ENCODE data around the gene SRGN. TPM values are rescaled to one million over a fixed set of nuclear protein-coding genes. Genes with fewer than 3 reads are reported as not detected.

The SRGN gene
- total RNA-seq, 1 donor from 2014 or later: 7.9 TPM

DNA sequence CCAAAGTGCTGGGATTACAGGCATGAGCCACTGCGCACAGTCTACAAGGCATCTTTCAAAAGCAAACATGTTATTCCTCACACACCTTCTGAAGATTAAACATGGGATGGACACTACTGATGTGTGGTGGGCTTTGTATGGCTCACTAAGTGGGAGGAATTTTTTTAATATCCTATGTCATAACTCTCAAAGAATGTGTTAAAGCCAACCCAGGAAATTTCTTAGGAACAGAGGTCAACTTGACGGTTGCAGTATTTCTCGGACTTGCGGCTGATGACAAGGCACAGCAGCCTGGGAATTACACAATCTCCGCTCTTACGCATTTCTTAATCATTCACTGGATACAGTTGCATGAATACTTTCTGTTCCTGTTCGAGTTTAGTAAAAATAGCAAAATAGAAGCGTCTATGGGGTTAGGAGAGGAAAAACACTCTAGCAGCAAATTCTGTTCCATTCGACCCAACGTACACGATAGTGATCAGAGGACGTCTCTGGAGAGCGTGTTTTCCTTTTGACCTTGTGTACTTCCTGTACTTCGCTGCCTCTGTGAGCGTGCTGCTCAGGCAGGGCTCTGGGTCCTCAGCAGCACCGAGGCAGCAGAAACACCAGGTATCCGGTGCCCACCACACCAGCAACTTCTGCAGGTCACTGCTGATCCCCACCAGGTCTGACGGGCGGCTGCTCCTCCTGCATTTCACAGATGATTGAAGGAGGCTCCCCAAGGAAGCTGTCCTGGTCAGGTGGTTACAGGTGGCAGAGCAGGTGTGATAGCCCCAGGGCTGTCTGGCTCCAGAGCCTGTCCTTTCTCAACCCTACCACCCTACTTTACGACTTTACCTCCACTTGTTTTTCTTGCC lies 26.4 kb upstream of the SRGN start:
- ATAC-seq: peak; percentile 68

DNA sequence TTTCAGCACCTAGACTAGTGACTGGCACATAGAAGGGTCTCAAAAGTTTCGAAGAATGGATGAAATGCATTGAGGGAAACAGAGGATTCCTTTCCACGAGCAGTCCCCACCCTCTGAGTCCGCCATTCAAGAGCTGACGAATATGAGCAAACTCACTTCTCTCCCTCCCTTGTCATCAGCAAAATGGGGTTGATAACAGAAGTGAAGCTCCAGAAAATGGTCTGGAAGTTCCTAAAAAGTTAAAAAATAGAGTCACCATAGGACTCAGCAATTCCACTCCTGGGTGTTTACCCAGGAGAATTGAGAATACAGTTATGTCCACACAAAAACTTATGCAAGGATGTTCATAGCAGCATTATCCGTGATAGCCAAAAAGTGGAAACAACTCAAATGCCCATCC lies 25.0 kb upstream of the SRGN start:
- ATAC-seq: no peak

DNA sequence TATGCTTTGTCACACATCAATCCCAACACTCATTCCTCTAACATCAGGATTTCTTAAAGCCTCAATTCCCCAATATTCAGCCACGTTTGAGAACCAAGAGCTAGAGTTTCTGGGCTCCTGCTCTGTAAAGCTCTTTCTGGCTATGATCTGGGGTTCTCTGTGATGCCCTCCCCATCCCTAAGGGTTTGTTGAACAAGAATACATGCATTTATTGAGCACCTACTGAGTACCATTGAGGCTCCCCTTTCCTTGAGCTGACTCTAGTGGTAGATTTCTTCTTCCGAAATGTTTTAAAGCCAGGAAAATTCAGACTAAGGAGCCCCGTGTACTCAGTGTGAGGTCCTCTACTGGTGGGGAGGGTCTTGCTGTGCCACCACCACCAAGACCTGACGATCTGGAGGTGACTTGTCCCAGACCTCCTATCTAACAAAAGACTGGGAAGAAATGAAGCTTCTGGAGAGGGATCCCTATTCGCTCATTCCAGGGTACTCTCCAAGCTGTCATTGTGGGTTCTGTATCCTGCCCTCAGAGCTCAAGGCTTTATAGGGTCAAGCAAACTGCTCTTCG lies 23.1 kb upstream of the SRGN start:
- no peak for ATAC-seq

DNA sequence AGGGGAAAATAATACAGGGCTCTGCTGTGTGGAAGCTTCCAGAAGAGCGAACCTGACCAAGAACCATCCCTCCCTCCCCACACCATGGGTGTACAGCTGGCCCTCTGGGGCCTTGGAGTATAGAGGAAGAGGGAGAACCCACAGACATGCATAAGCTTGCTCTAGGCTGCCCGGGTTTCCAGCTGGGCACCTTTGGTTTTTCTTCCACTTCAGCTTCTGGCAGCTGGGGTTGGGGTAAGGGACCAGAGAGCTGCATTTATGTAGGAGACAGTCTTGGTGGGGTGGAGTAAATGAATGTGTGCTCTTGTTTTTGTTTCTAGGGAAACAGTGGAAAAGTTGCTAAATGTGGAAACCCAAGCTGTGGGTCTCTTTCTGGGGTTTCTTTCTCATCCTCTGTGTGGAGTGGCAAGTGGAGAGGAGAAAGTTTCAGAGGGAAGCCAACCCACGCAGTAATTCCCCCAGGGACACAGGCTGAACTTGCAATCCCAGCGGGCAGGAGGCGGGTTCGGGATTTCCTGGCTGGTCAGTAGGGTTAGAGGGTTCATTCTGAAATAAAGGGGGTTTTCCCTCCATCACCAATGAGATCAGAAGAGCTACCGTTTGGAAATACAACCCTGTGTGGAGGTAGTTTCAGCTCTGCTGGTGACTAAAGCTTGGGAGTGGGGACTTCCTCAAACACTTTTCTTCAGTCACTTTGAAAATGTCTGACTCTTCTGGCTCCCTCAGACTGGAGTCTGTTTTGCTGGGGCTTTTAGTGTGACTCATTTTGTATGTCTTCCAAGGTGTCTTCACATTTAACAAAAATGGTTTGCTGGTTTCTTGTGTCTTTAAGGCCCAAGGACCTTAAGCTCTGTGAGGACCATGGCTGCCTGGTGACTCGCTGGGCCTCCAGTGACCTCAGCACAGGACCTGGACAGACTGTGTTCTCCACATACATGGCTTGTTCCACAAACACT lies 22.2 kb upstream of the SRGN start:
- ATAC-seq: no peak

DNA sequence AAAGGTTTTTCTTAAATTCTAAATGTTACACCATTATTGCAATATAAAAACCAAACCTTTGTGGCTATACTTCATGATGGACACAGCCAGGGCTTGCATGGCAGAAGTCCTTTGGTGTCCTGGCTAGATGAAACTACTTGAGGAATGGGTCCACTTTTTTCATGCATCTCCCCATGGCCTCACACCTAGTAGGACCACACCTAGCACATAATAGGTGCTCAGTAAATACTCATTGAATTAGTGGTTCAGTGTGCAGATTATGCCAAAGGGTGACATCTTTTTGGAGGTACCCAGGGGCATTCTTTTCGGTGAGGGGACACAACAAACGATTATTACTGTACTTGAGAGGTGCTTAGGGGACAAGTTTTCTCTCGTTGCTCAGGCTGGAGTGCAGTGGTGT lies 20.7 kb upstream of the SRGN start:
- ATAC-seq: no peak

DNA sequence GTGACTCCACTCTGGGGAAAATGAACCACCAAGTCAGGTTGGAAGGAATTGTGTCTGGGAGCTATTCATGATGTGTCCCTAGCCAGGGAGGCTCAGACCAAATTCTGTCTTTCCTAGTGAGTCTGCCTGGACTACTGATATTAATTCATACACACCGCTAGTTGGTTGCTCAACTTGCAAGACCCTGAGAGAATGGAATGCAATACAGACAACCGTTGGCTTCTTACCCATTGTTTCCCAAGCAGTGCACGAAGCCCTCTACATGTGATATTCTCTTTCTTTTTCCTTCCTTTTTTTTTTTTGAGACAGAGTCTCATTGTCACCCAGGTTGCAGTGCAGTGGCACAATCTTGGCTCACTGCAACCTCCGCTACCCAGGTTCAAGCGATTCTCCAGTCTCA lies 19.4 kb upstream of the SRGN start:
- no peak for ATAC-seq

DNA sequence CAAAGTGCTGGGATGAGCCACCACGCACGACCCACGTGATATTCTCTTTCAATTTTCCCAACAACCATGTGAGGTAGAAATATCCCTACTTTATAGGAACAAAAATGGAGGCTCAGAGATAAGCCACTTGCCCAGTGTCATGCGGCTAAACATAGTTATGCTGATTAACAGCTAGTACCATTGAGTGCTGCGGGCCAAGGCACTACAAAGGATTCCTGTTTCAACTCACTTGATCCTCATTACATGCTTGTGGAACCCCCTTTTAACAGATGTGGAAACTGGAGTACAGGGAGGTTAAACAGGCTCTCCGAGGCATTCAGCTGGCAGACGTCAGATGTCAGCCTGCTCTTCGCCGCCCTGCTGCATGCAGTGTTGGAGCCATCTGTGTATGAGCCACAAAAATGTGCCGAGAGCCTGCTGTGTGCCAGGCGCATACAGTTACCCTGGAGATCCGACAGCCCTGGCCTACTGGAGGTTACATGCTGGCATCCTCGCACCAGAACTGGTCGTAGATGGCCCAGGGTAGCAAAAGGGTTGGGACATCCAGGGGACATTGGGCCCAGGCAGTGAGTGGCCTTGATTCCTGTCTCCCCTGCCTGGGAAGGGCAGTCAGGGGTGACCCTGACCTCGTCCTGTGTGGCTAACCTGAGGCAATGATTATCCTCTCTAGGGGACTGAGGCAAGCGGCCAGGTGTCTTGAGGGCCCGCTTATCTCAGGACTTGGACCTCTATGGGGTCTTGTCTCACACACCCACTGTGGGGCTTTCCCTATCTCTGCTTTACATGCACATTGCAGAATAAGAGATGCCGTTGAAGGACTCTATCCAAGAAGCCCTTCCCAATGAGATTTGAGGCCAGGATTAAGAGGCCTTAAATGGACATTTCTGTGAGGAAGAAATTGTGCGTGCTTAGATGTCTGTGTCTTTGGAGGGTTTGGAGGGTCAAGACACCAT lies 18.5 kb upstream of the SRGN start:
- no peak for ATAC-seq

DNA sequence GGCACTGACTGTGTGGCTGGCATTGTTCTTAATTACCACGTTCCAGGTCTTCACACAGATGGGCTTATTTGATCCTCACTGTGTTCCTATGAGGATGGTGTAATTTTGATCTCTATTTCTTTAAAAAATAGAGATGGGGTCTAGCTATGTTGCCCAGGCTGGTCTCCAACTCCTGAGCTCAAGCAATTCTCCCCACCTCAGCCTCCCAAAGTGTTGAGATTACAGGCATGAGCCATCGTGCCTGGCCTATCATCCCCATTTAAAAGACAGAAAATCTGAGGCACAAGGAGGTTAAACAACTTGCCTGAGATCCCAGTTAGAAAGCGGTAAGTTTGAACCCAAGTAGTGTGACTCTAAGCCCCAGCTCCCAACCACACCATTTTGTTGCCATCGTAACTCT lies 17.0 kb upstream of the SRGN start:
- no peak for ATAC-seq

DNA sequence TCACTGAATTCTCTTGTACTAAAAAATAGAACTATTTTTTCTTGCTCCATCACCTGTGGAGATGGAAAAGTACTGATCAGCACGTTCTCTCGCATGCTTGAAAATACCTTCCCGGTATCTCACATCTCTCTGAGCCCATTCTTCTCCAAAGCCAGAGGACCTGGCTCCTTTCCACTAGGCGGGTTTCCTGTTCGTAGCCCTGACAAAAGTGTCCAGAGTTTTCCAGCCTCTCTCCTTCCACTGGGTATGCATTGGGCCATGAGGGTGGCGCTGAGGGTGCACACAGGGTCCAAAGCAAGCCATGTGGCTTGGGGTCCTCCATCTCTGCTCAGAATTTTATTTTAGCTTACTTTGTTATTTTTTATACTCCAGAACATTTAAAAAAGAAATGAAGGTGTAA lies 16.3 kb upstream of the SRGN start:
- ATAC-seq: no peak

DNA sequence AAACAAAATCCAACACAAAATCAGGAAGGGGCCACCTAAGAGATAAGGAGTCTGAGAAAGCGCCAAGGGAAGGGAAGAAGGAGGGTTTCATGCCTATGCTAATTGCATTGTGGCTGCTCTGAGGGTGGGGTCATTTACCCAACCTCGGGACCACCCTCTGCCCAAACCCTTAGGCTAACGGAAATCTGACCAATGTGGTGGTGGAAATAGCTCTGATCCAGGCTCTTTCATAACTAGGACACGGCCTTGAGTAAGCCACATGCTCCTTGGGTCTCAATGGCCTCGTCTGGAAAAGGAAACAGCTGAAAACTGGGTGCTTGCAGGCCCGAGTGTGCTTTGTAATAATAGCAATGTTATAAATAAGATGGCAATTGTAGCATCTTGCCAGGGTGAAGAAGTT lies 14.9 kb upstream of the SRGN start:
- no peak for ATAC-seq

DNA sequence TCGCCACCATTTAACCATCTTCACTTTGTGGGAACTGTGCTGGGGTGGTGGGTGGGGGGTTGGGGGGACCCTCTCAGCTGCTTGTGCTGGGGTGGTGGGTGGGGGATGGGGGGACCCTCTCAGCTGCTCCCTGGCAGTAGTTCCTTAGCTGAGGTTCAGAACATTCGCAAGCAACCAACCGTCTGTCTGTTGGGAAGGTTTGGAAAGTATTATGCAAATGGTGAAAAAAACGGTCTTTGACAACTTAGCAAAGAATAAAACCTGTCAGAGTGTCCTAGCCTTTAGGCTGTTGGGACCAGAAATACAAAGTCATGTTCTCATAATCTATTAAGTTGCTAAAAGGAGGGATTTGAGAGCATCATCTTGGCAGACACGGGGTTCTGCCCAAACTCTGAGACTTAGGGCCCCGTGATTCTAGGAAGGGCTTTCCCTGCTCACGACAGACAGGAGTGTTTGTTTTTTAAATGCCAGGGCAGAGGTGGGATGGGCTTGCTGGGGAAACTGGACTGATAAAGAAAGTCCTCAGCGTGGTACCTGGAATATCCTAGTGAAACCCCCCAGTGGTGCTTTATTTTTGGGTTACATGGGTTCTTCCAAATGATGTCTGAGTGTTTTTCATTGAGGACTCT lies 14.1 kb upstream of the SRGN start:
- no peak for ATAC-seq

DNA sequence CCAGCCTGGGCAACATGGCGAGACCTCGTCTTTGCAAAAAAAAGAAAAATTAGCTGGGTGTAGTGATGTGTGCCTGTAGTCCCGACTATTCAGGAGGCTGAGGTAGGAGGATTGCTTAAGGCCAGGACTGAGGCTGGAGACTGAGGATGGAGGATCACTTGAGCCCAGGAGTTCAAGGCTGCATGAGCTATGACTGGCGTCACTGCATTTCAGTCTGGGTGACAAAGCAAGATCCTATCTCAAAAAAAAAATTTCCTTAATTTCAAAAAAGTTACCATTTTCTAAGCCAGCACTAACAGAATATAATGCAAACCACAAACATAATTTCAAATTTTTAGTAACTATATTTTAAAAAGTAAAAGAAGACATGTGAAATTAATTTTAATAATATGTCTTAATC lies 13.4 kb upstream of the SRGN start:
- no peak for ATAC-seq

DNA sequence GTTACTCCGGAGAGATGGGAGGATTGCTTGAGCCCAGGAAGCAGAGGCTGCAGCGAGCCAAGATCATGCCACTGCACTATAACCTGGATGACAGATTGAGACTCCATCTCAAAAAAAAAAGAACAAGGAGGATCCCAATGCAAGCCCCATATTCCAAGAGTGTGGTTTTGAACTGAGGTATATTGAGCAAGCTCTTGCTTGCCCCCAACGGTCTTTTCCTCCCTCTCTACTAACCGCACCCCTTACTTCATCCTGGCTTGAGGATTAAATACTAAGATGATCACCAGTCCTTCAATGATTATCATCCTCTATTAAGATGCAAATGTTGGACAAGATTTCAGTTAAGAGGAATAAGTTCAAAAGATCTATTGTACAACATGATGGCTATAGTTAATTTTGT lies 12.5 kb upstream of the SRGN start:
- ATAC-seq: no peak

DNA sequence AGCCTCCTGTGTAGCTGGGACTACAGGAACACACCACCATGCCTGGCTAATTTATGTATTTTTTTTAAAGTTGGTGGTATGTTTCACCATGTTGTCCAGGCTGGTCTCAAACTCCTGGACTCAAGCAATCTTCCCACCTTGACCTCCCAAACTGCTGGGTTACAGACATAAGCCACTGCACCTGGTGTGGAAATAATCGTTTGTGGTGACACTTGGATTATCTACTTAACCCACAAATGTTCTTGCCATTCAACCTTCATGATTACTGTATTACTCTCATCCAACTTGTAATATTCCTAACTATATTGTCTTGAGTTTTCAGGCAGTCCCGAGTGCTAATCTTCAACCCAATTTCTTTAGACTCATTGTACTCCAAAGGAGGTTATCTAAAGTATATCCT lies 9.6 kb upstream of the SRGN start:
- ATAC-seq: no peak

DNA sequence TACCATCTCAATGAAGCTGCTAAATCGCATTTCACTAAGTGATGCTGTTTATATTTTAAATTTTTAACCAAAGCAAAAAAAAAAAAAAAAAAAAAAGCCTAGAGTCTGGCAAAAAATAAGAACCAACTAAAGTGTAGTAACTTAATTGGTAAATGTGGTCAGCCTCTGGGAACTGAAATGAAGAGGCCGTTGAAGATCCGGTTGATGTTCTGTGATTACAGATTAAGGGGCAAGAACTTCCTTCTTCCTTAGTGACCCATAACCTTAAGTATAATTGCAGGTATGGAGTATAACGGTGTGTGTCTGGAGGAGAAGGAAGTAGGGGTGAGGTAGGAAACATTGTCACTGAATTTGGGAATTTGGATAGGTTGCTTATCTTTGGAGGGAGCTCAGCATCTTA lies 7.7 kb upstream of the SRGN start:
- ATAC-seq: no peak

DNA sequence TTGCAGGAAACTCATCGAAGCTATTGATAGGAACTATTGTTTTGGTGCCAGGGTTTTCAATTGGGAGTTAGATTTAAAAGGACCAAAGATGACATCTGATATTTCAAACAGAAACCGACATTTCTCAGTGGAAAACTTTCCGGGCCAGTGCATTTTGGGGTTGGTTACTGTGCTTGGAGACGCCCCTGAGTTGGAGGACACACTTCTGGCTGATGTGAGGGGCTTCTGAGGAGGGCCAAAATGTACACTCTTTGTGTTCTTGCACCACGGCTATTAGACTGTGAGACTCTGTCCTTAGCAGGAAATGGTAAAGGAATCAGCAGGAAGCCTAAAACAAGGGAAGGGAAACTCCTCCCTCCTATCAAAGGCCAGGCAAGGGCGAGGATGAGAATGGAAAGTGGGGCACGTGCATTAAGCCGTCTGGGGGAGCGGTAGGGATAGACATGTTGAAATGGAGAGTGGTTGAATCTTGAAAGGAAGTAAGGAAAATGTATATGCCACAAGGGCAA lies 1.8 kb upstream of the SRGN start:
- peak; percentile 27 for ATAC-seq

DNA sequence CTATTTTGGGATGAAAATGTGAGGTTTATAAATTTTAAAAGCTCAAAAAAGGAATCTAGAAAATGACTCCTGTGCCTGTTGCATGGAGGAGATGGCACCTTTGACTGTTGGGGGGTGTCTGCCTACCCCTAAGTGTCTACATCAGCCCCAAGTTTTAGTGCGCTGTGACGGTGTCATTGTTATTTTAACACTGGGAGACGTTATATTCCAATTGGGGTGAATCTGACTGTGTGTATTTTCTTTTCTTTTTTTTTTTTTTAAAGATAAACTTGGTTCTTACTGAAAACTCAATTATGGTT lies 517 bp downstream of the SRGN start:
- no peak for ATAC-seq

DNA sequence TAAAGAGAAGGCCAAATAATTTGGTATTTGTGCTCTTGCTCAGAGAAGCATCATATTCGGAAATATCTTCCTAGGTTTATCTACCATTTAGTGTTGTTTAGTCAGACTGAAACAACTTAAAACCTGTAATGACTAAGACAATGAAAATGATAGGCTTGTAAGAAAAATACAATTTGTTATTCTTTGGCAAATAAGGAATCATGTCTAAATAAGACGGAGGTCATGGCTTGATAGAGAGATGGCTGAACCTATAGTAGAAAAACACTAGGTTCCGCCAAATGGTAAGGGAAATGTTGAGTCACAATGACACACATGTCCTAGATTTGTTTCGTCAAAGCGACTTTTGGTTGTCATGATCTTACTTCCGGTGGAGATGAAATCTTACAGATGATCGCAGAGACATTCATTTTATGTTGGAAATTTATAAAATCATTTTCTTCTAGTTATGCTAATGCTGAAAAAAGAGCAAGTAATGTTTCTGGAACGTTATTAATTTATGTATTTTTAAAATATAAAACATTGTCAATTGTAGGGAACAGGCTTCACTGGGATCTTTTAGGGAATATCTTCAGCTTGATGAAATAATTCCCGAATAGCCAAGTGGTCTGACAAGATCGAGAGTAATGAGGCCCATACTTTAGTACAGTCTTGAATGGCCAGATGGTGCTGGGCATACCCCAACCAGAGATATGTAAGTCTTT lies 1.0 kb downstream of the SRGN start:
- peak; percentile 26 for ATAC-seq

DNA sequence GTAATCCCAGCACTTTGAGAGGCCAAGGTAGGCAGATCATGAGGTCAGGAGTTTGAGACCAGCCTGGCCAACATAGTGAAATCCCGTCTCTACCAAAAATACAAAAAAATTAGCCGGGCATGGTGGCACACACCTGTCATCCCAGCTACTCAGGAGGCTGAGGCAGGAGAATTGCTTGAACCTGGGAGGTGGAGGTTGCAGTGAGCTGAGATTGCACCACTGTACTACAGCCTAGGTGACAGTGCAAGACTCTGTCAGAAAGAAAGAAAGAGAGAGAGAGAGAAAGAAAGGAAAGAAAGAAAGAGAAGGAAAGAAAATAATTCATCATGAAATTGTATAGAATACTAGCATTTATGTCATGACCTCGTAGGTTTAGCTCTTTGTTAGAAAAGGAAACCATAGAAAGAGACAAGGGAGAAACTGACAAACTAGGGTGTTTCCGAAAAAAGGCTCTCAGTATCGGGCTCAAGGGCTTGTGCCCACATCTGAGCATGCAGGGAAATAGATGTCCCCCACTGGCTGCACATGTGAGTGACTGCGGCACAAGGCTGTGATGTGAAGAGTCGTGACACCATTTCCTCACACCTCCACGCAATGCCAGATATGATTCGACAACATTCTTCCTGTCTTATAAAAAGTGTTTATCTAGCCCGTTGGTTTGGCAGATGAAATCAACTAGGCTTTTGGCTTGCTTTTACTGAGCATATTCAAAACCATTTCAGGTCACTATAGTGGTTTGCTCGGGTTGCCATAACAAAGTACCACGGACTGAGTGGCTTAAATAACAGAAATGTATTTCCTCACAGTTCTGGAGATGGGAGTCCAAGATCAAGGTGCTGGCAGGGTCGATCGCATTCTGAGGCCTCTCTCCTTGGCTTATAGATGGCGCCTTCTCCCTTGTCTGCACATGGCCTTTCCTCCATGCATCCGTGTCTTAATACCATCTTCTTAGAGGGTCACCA lies 2.0 kb downstream of the SRGN start:
- peak; percentile 31 for ATAC-seq

DNA sequence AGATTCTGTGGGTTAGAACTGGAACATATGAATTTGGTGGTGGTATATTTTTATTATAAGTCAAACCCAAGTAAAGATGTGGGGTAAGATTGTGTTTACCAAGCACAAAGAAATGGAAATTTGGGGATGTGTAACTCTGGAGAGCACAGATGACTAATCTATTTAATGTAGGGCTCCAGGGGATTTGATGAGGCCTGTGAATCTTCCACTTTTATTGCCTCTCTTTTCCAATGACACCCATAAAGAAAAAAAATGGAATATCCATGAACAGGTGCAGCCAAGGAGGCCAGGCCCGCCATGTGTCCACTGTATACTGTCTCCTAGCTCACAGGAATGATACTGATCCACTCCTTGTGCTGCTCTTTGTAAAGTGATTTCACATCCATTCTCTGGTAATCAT lies 2.8 kb downstream of the SRGN start:
- ATAC-seq: no peak
